Activated B cell treated with CpG ODN at 0.5 μM for 24 hours (primary cell): ENCODE measurements around the gene ENHO. TPM values are rescaled to one million over a fixed set of nuclear protein-coding genes. Genes with fewer than 3 reads are reported as not detected.
"Not testable (repeated sequence)": the region's sequence is repeated elsewhere in the genome, so short reads cannot be mapped to it uniquely, and the experiment has no call there.

Experiments
- ATAC-seq: fragments of 200-7000 bp; cut with Tn5 transposase; one replicate; pipeline ENCODE4 v1.10.0; 2021; ENCODE audit warnings: low read depth, mild to moderate bottlenecking, moderate library complexity
- CTCF ChIA-PET: fragments of 350-600 bp; sonication (Branson Sonifier 250); formaldehyde crosslinking; loops from one replicate; lab custom pipeline; 2021; ENCODE audit warnings: antibody characterized with exemption; lab: Charles Lee
- POLR2A ChIA-PET: fragments of 350-600 bp; sonication (Branson Sonifier 250); formaldehyde crosslinking; loops from one replicate; lab custom pipeline; 2021; ENCODE audit warnings: antibody characterized with exemption; lab: Charles Lee
- DNase-seq: peaks from one replicate; pipeline ENCODE4 v3.0.0; 2022
- H3K27ac Mint-ChIP-seq: one replicate; pipeline ENCODE4 v1.8.0; 2020; ENCODE audit warnings: mixed read lengths
- H3K27me3 Mint-ChIP-seq: one replicate; pipeline ENCODE4 v1.8.0; 2021; ENCODE audit warnings: mixed read lengths
- H3K36me3 Mint-ChIP-seq: one replicate; pipeline ENCODE4 v1.8.0; 2021; ENCODE audit warnings: low read depth, mixed read lengths
- H3K4me1 Mint-ChIP-seq: one replicate; pipeline ENCODE4 v1.8.0; 2021; ENCODE audit warnings: mixed read lengths
- H3K4me3 Mint-ChIP-seq: one replicate; pipeline ENCODE4 v1.8.0; 2020; ENCODE audit warnings: mild to moderate bottlenecking, mixed read lengths
- H3K9me3 Mint-ChIP-seq: one replicate; pipeline ENCODE4 v1.8.0; 2020; ENCODE audit warnings: mixed read lengths
- intact Hi-C: fragments of 100-400 bp; cut with micrococcal nuclease; formaldehyde crosslinking; loops from one replicate; pipeline ENCODE4 v1.15.1; 2024
- total RNA-seq: library from RNA; stranded (reverse); gene quantifications from 2 replicates; pipeline ENCODE4 v1.2.3, GENCODE V29; 2022
- TF ChIP-seq, protein P1 (sequence below): fragments of 200-600 bp; IDR thresholded peaks from one replicate; pipeline ENCODE4 v1.8.0; 2022; ENCODE audit warnings: antibody characterized with exemption, mild to moderate bottlenecking

The ENHO gene
- total RNA-seq, 1 donor from 2014 or later = not detected

- DNase-seq (no peak), ATAC-seq (no peak)
- Mint-ChIP-seq H3K9me3 (no peaks in the 10 kb centered on the region), H3K27me3 (peaks cover 22% of the 10 kb centered on the region), H3K4me1 (no peaks in the 10 kb centered on the region), H3K36me3 (no peaks in the 10 kb centered on the region), H3K4me3 (no peak overlapping the region), H3K27ac (no peak overlapping the region)
- TF ChIP-seq, protein P1, sequence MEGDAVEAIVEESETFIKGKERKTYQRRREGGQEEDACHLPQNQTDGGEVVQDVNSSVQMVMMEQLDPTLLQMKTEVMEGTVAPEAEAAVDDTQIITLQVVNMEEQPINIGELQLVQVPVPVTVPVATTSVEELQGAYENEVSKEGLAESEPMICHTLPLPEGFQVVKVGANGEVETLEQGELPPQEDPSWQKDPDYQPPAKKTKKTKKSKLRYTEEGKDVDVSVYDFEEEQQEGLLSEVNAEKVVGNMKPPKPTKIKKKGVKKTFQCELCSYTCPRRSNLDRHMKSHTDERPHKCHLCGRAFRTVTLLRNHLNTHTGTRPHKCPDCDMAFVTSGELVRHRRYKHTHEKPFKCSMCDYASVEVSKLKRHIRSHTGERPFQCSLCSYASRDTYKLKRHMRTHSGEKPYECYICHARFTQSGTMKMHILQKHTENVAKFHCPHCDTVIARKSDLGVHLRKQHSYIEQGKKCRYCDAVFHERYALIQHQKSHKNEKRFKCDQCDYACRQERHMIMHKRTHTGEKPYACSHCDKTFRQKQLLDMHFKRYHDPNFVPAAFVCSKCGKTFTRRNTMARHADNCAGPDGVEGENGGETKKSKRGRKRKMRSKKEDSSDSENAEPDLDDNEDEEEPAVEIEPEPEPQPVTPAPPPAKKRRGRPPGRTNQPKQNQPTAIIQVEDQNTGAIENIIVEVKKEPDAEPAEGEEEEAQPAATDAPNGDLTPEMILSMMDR = no peak
- CTCF ChIA-PET = no interaction called here
- intact Hi-C loops = no loop called here
- POLR2A ChIA-PET = no interaction called here
These were observed 22.7 kb upstream of the ENHO start for GRCh38 chr9:34545497-34545896.

DNA sequence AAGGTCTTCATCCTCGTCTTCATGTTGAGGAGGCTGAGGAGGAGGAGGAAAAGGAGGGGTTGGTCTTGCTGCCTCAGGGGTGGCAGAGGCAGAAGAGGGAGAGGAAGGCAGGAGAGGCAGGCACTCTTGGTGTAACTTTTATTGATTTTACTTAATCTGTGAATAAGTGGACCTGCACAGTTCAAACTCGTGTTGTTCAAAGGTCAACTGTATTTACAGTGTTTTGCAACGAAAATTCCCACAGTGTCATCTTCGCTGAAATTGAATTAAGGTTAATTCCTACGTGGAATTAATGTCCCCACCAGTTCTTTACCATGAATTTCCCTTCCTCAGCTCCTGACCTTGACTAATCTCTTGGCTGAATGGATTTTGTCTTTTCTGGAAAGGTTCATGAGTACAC lies 21.2 kb upstream of the ENHO start:
- Mint-ChIP-seq H3K27ac (no peak overlapping the region), H3K27me3 (peaks cover 22% of the 10 kb centered on the region), H3K9me3 (no peaks in the 10 kb centered on the region), H3K4me3 (no peak overlapping the region), H3K4me1 (no peaks in the 10 kb centered on the region), H3K36me3 (no peaks in the 10 kb centered on the region)
- ATAC-seq (no peak), DNase-seq (no peak)
- intact Hi-C loops = no loop called here
- ChIA-PET POLR2A (no interaction called here), CTCF (interaction anchor here (1.0 kb wide), 1 partner anchor 48 kb away, joined by 4 read pairs; no protein-coding TSS in a partner anchor)
- TF ChIP-seq, protein P1 = no peak

DNA sequence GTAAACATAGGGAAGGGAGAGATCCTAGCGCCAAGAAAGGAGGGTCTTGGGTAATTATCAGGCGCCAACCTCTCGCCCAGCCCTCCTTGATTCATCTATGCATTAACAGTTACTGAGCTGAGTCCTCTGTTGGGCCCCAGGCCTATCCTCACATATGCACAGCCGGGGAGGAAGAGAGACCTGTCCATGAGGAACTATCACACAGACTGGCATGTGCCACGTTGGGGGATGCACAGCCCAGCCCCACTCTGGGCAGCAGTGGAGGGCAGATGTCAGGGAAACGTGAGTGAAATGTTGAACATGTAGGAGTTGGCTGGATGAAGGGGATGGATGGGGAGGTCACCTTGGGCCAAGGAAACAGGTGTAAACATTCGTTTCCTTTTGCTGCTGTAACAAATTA lies 18.8 kb upstream of the ENHO start:
- DNase-seq (no peak), ATAC-seq (no peak)
- ChIA-PET POLR2A (no interaction called here), CTCF (no interaction called here)
- H3K4me1 Mint-ChIP-seq = no peaks in the 10 kb centered on the region
- no peaks in the 10 kb centered on the region for H3K9me3 Mint-ChIP-seq
- peaks cover 13% of the 10 kb centered on the region for H3K27me3 Mint-ChIP-seq
- TF ChIP-seq, protein P1 = no peak
- no peak overlapping the region for H3K27ac Mint-ChIP-seq
- no peaks in the 10 kb centered on the region for H3K36me3 Mint-ChIP-seq
- no peak overlapping the region for H3K4me3 Mint-ChIP-seq
- intact Hi-C loops = no loop called here

DNA sequence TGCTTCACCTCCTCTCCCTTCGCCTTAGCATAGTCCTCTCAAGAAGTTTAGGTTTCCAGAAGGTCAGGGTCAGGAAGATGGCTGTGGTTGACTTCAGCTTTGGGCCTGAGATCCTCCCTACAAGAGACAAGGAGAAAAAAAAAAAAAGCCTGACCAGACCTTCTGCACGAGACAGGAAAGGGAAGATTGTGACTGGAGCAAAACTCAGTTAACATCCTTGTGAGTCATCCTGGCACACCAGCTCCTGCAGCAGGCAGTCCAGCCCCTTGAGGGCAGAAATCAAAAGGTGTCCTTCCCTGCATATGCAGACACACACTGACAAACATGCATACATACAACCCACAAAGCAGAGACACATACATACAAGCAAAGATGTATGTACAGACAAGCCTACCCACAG lies 18.0 kb upstream of the ENHO start:
- H3K4me1 Mint-ChIP-seq = no peaks in the 10 kb centered on the region
- no peak overlapping the region for H3K4me3 Mint-ChIP-seq

DNA sequence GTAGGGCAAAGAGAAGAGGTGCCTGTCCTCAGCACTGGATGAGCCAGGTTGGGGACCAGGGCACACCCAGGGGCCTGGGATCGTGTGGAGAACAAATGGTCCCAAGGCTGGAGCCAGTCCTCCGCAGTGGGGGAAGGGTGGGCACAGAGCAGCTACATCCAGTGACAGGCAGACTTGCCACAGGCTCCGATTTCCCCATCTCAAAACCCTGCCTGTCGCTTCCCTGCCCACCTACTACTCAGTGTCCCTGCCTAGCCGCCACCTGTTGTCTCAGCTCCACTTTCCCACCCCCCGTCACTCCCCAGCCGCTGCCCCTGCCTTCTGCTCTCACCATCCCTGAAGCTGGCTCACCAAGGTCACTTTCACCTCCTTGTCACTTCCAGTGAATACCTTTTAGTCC lies 13.9 kb upstream of the ENHO start:
- Mint-ChIP-seq H3K4me1 (no peaks in the 10 kb centered on the region), H3K36me3 (no peaks in the 10 kb centered on the region), H3K27me3 (peaks cover 33% of the 10 kb centered on the region), H3K4me3 (no peak overlapping the region), H3K27ac (no peak overlapping the region), H3K9me3 (no peaks in the 10 kb centered on the region)
- ATAC-seq = no peak
- POLR2A ChIA-PET = no interaction called here
- TF ChIP-seq, protein P1 = no peak
- CTCF ChIA-PET = no interaction called here
- DNase-seq = no peak
- intact Hi-C loops = no loop called here

More for the DNA sequence above, 18.0 kb upstream of the ENHO start:
- peaks cover 10% of the 10 kb centered on the region for H3K27me3 Mint-ChIP-seq
- POLR2A ChIA-PET = no interaction called here
- no peaks in the 10 kb centered on the region for H3K36me3 Mint-ChIP-seq
- DNase-seq (no peak), ATAC-seq (no peak)
- no peaks in the 10 kb centered on the region for H3K9me3 Mint-ChIP-seq
- H3K27ac Mint-ChIP-seq = no peak overlapping the region
- TF ChIP-seq, protein P1 = no peak
- intact Hi-C loops = no loop called here
- CTCF ChIA-PET = no interaction called here

DNA sequence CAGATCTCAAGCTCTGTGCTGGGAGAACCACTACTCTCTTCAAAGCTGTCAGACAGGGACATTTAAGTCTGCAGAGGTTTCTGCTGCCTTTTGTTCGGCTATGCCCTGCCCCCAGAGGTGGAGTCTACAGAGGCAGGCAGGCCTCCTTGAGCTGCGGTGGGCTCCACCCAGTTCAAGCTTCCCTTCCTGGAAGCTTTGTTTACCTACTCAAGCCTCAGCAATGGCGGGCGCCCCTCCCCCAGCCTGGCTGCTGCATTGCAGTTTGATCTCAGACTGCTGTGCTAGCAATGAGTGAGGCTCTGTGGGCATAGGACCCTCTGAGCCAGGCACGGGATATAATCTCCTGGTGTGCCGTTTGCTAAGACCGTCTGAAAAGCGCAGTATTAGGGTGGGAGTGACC lies 9.3 kb upstream of the ENHO start:
- H3K36me3 Mint-ChIP-seq, POLR2A ChIA-PET, H3K4me3 Mint-ChIP-seq, H3K27ac Mint-ChIP-seq, intact Hi-C loops, H3K4me1 Mint-ChIP-seq, ATAC-seq, CTCF ChIA-PET, DNase-seq, H3K9me3 Mint-ChIP-seq: not testable (repeated sequence)
- H3K27me3 Mint-ChIP-seq = peaks cover 54% of the 10 kb centered on the region
